CD4-positive, alpha-beta T cell treated with Interferon alpha-2 for 1 hour (primary cell): ENCODE measurements around the gene SRSF2.
A peak's percentile ranks its signal among the peaks of the same experiment; 100 is the strongest.
"Not testable (repeated sequence)": the region's sequence is repeated elsewhere in the genome, so short reads cannot be mapped to it uniquely, and the experiment has no call there.

Source experiments
- DNase-seq, 2 donors: peaks; one replicate each; pipeline ENCODE4 v3.0.0-alpha.2; 2020 to 2022

Gene SRSF2

GRCh38 chr17:76720211-76720610 lies 16.9 kb downstream of the SRSF2 start:
- no peak for DNase-seq

GRCh38 chr17:76718516-76718915 lies 18.6 kb downstream of the SRSF2 start:
- DNase-seq: no peak

- DNase-seq: no peak
Measured at GRCh38 chr17:76716839-76717215, 20.3 kb downstream of the SRSF2 start.

GRCh38 chr17:76716146-76716838 lies 20.8 kb downstream of the SRSF2 start:
- peak; percentile 86 to 87 for DNase-seq

GRCh38 chr17:76715496-76715830 lies 21.7 kb downstream of the SRSF2 start:
- DNase-seq: no peak

- peak; percentile 68 to 81 for DNase-seq
Measured at GRCh38 chr17:76714822-76715495, 22.2 kb downstream of the SRSF2 start.

GRCh38 chr17:76714336-76714735 lies 22.8 kb downstream of the SRSF2 start:
- DNase-seq: no peak

- no peak for DNase-seq
Measured at GRCh38 chr17:76713765-76714164, 23.4 kb downstream of the SRSF2 start.

GRCh38 chr17:76712321-76712720 lies 24.8 kb downstream of the SRSF2 start:
- not testable (repeated sequence) for DNase-seq

GRCh38 chr17:76710863-76711611 lies 26.1 kb downstream of the SRSF2 start, which contains the start of gene MXRA7:
Gene MXRA7 (minus strand): TSS chr17:76710965. CDS start chr17:76710946, 19 bp downstream.
- DNase-seq: peak; percentile 57 to 70

GRCh38 chr17:76709951-76710862 lies 26.9 kb downstream of the SRSF2 start:
- DNase-seq: peak in 1 of 2 donors; percentile 12

GRCh38 chr17:76709077-76709950 lies 27.8 kb downstream of the SRSF2 start:
- DNase-seq: no peak

- no peak for DNase-seq
Measured at GRCh38 chr17:76707985-76708807, 28.9 kb downstream of the SRSF2 start.

- DNase-seq: no peak
Measured at GRCh38 chr17:76706817-76707216, 30.3 kb downstream of the SRSF2 start.

- DNase-seq: no peak
Measured at GRCh38 chr17:76704805-76705204, 32.3 kb downstream of the SRSF2 start.

- DNase-seq: no peak
Measured at GRCh38 chr17:76702941-76703637, 34.0 kb downstream of the SRSF2 start.

- no peak for DNase-seq
Measured at GRCh38 chr17:76702076-76702475, 35.1 kb downstream of the SRSF2 start.

GRCh38 chr17:76701471-76701967 lies 35.6 kb downstream of the SRSF2 start:
- DNase-seq: no peak

- peak in 1 of 2 donors; percentile 46 for DNase-seq
Measured at GRCh38 chr17:76700617-76701470, 36.3 kb downstream of the SRSF2 start.
